Retinal pigment epithelial cell (primary cell): ENCODE results near the gene DCBLD1.
A peak's percentile ranks its signal among the peaks of the same experiment; 100 is the strongest.

Experiments used
- DNase-seq: peaks from one replicate; pipeline ENCODE4 v3.0.0-alpha.2; 2010; ENCODE audit warnings: low read depth
- H3K4me3 ChIP-seq: 2 replicates; pipeline ENCODE4 v1.5.1; 2011; ENCODE audit warnings: mild to moderate bottlenecking, low read length, control low read depth, moderate library complexity
- CTCF ChIP-seq: conservative IDR thresholded peaks from 2 replicates; pipeline ENCODE4 v1.5.1; 2011; ENCODE audit warnings: low read depth, low read length, control low read depth, inconsistent platforms

DCBLD1 gene

GRCh38 chr6:117483004-117483644 is 650 bp downstream of the DCBLD1 start:
- TF ChIP-seq CTCF: no peak
- DNase-seq: no peak
- peak overlapping the region; percentile 85 for H3K4me3 ChIP-seq

DNA sequence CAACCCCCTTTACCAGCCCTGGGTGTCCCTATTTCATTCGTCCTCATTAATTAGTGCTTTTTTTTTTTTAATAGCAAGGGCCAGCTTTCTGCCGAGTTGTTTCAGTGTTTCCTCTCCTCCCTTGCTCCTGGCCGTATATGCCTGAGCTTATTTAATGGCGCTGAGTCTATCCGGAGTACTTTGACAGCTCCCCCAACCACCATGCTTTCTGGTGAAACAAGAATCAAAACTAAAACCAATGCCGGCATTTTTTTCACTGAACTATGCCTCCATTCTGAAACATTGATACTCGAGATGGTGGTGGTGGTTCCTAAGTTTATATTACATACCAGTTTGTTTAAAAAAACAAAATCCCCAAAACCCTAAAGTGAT is 1.2 kb downstream of the DCBLD1 start:
- H3K4me3 ChIP-seq: peak overlapping the region; percentile 85
- no peak for DNase-seq
- no peak for TF ChIP-seq CTCF

GRCh38 chr6:117484052-117484646 is 1.7 kb downstream of the DCBLD1 start:
- no peak for DNase-seq
- TF ChIP-seq CTCF: no peak
- H3K4me3 ChIP-seq: peak overlapping the region; percentile 85

GRCh38 chr6:117485433-117485832 is 3.0 kb downstream of the DCBLD1 start:
- TF ChIP-seq CTCF: no peak
- DNase-seq: no peak
- no peak overlapping the region for H3K4me3 ChIP-seq

- DNase-seq: no peak
- TF ChIP-seq CTCF: no peak
- H3K4me3 ChIP-seq: no peak overlapping the region
Observed at GRCh38 chr6:117487821-117488220, 5.3 kb downstream of the DCBLD1 start.

GRCh38 chr6:117489003-117489402 is 6.5 kb downstream of the DCBLD1 start:
- no peak overlapping the region for H3K4me3 ChIP-seq
- no peak for TF ChIP-seq CTCF
- no peak for DNase-seq

GRCh38 chr6:117491916-117492315 is 9.4 kb downstream of the DCBLD1 start:
- no peak overlapping the region for H3K4me3 ChIP-seq
- TF ChIP-seq CTCF: no peak
- no peak for DNase-seq
